Esophagus muscularis mucosa (tissue), 3 donors: ENCODE results near the gene TBC1D22A.

ENCODE experiments used
- CTCF ChIP-seq, 3 experiments: fragments of 200-600 bp in 2 of 3; fragments of 450-650 bp in 1 of 3; sonication (generic) in 2 of 3; IDR thresholded peaks; one replicate each; pipeline ENCODE4 v1.5.1; 2017 to 2019; ENCODE audit warnings: antibody characterized with exemption in 3 of 3, mild to moderate bottlenecking in 2 of 3, moderate library complexity in 1 of 3
- POLR2A ChIP-seq: fragments of 450-650 bp; IDR thresholded peaks from one replicate; pipeline ENCODE4 v1.6.1; 2017; ENCODE audit warnings: antibody characterized with exemption, moderate library complexity, mild to moderate bottlenecking, low read depth

DNA sequence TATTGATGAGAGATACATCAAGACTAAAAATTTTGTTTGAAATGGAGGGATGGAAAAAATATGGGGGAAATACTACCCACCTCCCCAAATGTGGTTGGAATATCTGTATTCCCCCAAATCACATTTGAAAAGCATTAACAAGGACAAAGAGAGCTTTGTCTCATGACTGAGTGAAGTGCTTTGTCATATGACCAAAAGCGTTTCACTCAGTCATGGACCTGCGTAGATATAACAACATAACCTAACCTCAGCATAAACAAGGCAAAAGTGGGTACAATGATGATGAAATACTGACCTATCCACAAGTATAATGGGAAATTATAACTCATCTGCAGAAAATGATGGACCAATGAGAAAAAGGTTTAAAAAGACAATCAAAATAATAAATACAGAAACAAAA lies 418.3 kb downstream of the TBC1D22A start:
- TF ChIP-seq POLR2A (no peak), CTCF (IDR thresholded peaks at IDR 0.05) (no peak)
